K562 (cell line): ENCODE data around the gene CHAD. TPM values are rescaled to one million over a fixed set of nuclear protein-coding genes. Genes with fewer than 3 reads are reported as not detected.

ENCODE experiments used
- BHLHE40 ChIP-seq: IDR thresholded peaks from 2 replicates; pipeline ENCODE4 v1.6.1; 2011; ENCODE audit warnings: low read length, improper control_type of control experiment
- CBX5 ChIP-seq: IDR thresholded peaks from 2 replicates; pipeline ENCODE4 v1.6.1; 2014; ENCODE audit warnings: low read depth, borderline replicate concordance
- ESRRA ChIP-seq: fragments of 450-650 bp; IDR thresholded peaks from 2 replicates; pipeline ENCODE4 v1.6.1; 2014; ENCODE audit warnings: low read depth, mild to moderate bottlenecking, moderate library complexity, borderline replicate concordance
- KAT7 ChIP-seq: sonication (generic); formaldehyde crosslinking; IDR thresholded peaks from 2 replicates; pipeline ENCODE4 v1.8.0; 2022; ENCODE audit warnings: missing genetic modification reagents, mild to moderate bottlenecking, borderline replicate concordance
- KLF16 ChIP-seq: IDR thresholded peaks from 2 replicates; pipeline ENCODE4 v1.6.1; 2016; ENCODE audit warnings: antibody characterized with exemption
- MGA ChIP-seq: fragments of 450-650 bp; IDR thresholded peaks from 2 replicates; pipeline ENCODE4 v1.6.1; 2016; ENCODE audit warnings: mild to moderate bottlenecking, moderate library complexity
- PHF21A ChIP-seq: fragments of 450-650 bp; IDR thresholded peaks from 2 replicates; pipeline ENCODE4 v1.6.1; 2017; ENCODE audit warnings: low read depth, borderline replicate concordance
- RAD21 ChIP-seq, 2 experiments: fragments of 250-450 bp in 1 of 2; fragments of 450-650 bp in 1 of 2; sonication (Bioruptor Pico) in 1 of 2; formaldehyde crosslinking in 1 of 2; IDR thresholded peaks in 1 of 2; conservative IDR thresholded peaks in 1 of 2; 2 replicates each; pipeline versions ENCODE4 v1.4.0 to v1.8.0; 2020 to 2022; ENCODE audit warnings: mild to moderate bottlenecking in 2 of 2, moderate library complexity in 1 of 2
- SMAD3 ChIP-seq: fragments of 450-650 bp; formaldehyde crosslinking; conservative IDR thresholded peaks from 2 replicates; pipeline ENCODE4 v1.4.0; 2020; ENCODE audit warnings: mild to moderate bottlenecking
- STAG1 ChIP-seq: sonication (generic); formaldehyde crosslinking; IDR thresholded peaks from 2 replicates; pipeline ENCODE4 v1.5.0; 2020; ENCODE audit warnings: missing genetic modification reagents, borderline replicate concordance
- TCF3 ChIP-seq: sonication (generic); formaldehyde crosslinking; IDR thresholded peaks from 2 replicates; pipeline ENCODE4 v1.4.0; 2020; ENCODE audit warnings: mild to moderate bottlenecking, missing genetic modification reagents
- TEAD1 ChIP-seq, 2 experiments: fragments of 450-650 bp in 1 of 2; sonication (generic) in 1 of 2; formaldehyde crosslinking; IDR thresholded peaks; 2 replicates each; pipeline versions ENCODE4 v1.4.0 to v1.8.0; 2020 to 2022; ENCODE audit warnings: mild to moderate bottlenecking in 2 of 2, missing genetic modification reagents in 1 of 2
- THRAP3 ChIP-seq: fragments of 450-650 bp; IDR thresholded peaks from 2 replicates; pipeline ENCODE4 v1.6.1; 2016; ENCODE audit warnings: mild to moderate bottlenecking, inconsistent platforms, borderline replicate concordance
- XRCC3 ChIP-seq: fragments of 450-650 bp; IDR thresholded peaks from 2 replicates; pipeline ENCODE4 v1.6.1; 2017; ENCODE audit warnings: mild to moderate bottlenecking, moderate library complexity
- ZBTB43 ChIP-seq: sonication (generic); formaldehyde crosslinking; IDR thresholded peaks from 2 replicates; pipeline ENCODE4 v1.8.0; 2023; ENCODE audit warnings: mild to moderate bottlenecking, missing genetic modification reagents
- polyA plus RNA-seq, 8 experiments: library from polyadenylated mRNA; depleted of rRNA in 4 of 8; stranded (reverse) in 5 of 8; unstranded in 3 of 8; fragments of >200 nt; fragmentation: Nextera tagmentation in 2 of 8; fragmentation: Illumina TruSeq in 1 of 8; extraction: Ambion mirVana in 2 of 8; extraction: Trizol in 1 of 8; gene quantifications; 2 replicates each; pipeline versions ENCODE4 v1.2.1 to v1.2.3, GENCODE V29; 2011 to 2014; ENCODE audit warnings: inconsistent platforms in 1 of 8, missing spikeins in 1 of 8
- total RNA-seq, 7 experiments: library from RNA; depleted of rRNA in 6 of 7; stranded (reverse); fragments of >200 nt in 6 of 7; fragmentation: Illumina TruSeq in 2 of 7; extraction: Trizol in 2 of 7; gene quantifications; 2 replicates each; pipeline versions ENCODE4 v1.2.1 to v1.2.3, GENCODE V29; 2011 to 2021; ENCODE audit warnings: low replicate concordance in 1 of 7

CHAD gene
- total and polyA plus RNA-seq, 9 of the 15 experiments (the other 6 are each of a cell fraction or from before 2014, with no cell fraction given): not detected

DNA sequence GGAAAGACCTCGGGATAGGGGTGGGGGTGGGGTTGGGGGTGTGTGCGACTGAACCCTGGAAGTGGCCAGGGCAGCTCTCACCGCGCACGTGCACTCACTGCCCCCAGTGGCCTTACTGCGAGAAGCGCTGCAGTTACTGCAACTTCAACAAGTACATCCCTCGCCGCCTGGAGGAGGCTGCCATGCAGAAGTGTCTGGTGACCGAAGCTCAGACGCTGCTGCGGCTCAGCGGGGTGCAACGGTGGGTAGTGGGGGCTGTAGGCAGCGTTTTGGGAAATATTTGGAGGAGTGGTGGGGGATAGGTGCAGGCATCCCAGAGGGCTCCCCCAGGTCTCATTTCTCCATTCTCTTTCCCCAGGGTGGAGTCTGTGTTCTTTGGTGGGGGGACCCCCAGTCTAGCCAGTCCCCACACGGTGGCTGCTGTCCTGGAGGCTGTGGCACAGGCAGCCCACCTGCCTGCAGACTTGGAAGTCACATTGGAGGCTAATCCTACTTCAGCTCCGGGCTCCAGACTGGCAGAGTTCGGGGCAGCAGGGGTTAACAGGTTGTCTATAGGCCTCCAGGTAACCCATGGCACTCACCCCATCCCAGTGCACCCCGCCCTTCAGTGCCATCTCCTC lies 11.0 kb upstream of the CHAD start (continued):
- TF ChIP-seq PHF21A (no peak), KLF16 (no peak), BHLHE40 (peak; percentile 98), KAT7 (0 out of 2 replicates have a peak, but pooled peaks have one; percentile 48), ZBTB43 (no peak), ESRRA (no peak), TCF3 (no peak), THRAP3 (no peak), RAD21 (CRISPR knock-in tag; conservative IDR thresholded peaks at IDR 0.05 in 1 of 2, IDR thresholded peaks at IDR 0.05 in 1 of 2) (peak in 1 of 2 experiments; percentile 27; a peak in 1 of 4 replicates), XRCC3 (no peak), SMAD3 (CRISPR knock-in tag) (no peak), TEAD1 (CRISPR knock-in tag; IDR thresholded peaks at IDR 0.05) (no peak), MGA (peak; percentile 78), CBX5 (no peak), STAG1 (CRISPR knock-in tag) (no peak)
